ENCODE measurements around the gene CYP4F8.

- TF ChIP-seq, protein P1, sequence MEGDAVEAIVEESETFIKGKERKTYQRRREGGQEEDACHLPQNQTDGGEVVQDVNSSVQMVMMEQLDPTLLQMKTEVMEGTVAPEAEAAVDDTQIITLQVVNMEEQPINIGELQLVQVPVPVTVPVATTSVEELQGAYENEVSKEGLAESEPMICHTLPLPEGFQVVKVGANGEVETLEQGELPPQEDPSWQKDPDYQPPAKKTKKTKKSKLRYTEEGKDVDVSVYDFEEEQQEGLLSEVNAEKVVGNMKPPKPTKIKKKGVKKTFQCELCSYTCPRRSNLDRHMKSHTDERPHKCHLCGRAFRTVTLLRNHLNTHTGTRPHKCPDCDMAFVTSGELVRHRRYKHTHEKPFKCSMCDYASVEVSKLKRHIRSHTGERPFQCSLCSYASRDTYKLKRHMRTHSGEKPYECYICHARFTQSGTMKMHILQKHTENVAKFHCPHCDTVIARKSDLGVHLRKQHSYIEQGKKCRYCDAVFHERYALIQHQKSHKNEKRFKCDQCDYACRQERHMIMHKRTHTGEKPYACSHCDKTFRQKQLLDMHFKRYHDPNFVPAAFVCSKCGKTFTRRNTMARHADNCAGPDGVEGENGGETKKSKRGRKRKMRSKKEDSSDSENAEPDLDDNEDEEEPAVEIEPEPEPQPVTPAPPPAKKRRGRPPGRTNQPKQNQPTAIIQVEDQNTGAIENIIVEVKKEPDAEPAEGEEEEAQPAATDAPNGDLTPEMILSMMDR (IDR thresholded peaks at IDR 0.05 in 4 of 5, conservative IDR thresholded peaks at IDR 0.05 in 1 of 5) = no peak
- TF ChIP-seq POLR2A (IDR thresholded peaks at IDR 0.05) = no peak
Measured at GRCh38 chr19:15616183-15616582, 1.2 kb downstream of the CYP4F8 start.

Measured in gastrocnemius medialis (tissue), 4 donors.